Measurements from ENCODE around the gene AAK1. TPM values are rescaled to one million over a fixed set of nuclear protein-coding genes. Genes with fewer than 3 reads are reported as not detected.
"Not testable (repeated sequence)": the region's sequence is repeated elsewhere in the genome, so short reads cannot be mapped to it uniquely, and the experiment has no call there.

Gene AAK1
- total RNA-seq, 1 donor from 2014 or later = 48.6 TPM

DNA sequence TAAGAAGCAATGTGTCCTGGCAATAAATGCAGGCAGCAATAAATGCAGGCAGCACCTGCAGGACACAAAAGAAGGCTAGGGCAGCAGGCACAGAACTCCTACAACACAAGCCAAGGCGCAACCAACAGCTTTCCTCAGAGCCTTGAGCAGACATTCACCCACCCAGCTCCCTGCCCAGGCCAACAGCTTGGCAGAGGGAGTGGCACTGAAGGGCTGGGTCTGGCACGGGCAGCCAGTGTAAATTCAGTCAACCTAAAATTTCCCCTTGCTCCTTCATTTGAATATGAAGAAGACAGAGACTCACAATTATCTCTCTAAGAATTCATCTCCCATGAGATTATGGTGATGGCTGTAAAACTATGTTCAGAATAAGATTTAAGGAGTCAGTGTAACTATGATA is 35.4 kb downstream of the AAK1 start:
- H3K36me3 ChIP-seq = no peaks in the 10 kb centered on the region
- no peak overlapping the region for H3K27ac ChIP-seq
- no peaks in the 10 kb centered on the region for H3K9me3 ChIP-seq
- intact Hi-C loops (cut with DNase I) = no loop called here
- TF ChIP-seq POLR2AphosphoS5 (IDR thresholded peaks at IDR 0.05; ENCODE audit: insufficient read depth in 1 of 2, low read depth in 1 of 2) = no peak
- TF ChIP-seq, protein P1, sequence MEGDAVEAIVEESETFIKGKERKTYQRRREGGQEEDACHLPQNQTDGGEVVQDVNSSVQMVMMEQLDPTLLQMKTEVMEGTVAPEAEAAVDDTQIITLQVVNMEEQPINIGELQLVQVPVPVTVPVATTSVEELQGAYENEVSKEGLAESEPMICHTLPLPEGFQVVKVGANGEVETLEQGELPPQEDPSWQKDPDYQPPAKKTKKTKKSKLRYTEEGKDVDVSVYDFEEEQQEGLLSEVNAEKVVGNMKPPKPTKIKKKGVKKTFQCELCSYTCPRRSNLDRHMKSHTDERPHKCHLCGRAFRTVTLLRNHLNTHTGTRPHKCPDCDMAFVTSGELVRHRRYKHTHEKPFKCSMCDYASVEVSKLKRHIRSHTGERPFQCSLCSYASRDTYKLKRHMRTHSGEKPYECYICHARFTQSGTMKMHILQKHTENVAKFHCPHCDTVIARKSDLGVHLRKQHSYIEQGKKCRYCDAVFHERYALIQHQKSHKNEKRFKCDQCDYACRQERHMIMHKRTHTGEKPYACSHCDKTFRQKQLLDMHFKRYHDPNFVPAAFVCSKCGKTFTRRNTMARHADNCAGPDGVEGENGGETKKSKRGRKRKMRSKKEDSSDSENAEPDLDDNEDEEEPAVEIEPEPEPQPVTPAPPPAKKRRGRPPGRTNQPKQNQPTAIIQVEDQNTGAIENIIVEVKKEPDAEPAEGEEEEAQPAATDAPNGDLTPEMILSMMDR (IDR thresholded peaks at IDR 0.05) = no peak
- no peak for TF ChIP-seq POLR2A (IDR thresholded peaks at IDR 0.05)
- H3K4me1 ChIP-seq = peaks cover 26% of the 10 kb centered on the region
- no peaks in the 10 kb centered on the region for H3K27me3 ChIP-seq
- no peak for DNase-seq (ENCODE audit: extremely low spot score in 2 of 2)
- H3K4me3 ChIP-seq = no peak overlapping the region

GRCh38 chr2:69606771-69607170 is 36.8 kb downstream of the AAK1 start:
- DNase-seq (ENCODE audit: extremely low spot score in 2 of 2); intact Hi-C loops (cut with DNase I); H3K27ac ChIP-seq; H3K4me3 ChIP-seq; H3K36me3 ChIP-seq; H3K9me3 ChIP-seq; H3K27me3 ChIP-seq: not testable (repeated sequence)
- H3K4me1 ChIP-seq = peaks cover 26% of the 10 kb centered on the region

GRCh38 chr2:69605284-69605683 is 38.3 kb downstream of the AAK1 start:
- Histone ChIP-seq H3K27me3 (no peaks in the 10 kb centered on the region), H3K4me1 (peaks cover 26% of the 10 kb centered on the region), H3K36me3 (no peaks in the 10 kb centered on the region), H3K9me3 (no peaks in the 10 kb centered on the region), H3K4me3 (no peak overlapping the region), H3K27ac (no peak overlapping the region)
- TF ChIP-seq POLR2A (IDR thresholded peaks at IDR 0.05) = no peak
- no peak for TF ChIP-seq POLR2AphosphoS5 (IDR thresholded peaks at IDR 0.05; ENCODE audit: insufficient read depth in 1 of 2, low read depth in 1 of 2)
- TF ChIP-seq, protein P1 (IDR thresholded peaks at IDR 0.05) = no peak
- no peak for DNase-seq (ENCODE audit: extremely low spot score in 2 of 2)
- intact Hi-C loops (cut with DNase I) = no loop called here

DNA sequence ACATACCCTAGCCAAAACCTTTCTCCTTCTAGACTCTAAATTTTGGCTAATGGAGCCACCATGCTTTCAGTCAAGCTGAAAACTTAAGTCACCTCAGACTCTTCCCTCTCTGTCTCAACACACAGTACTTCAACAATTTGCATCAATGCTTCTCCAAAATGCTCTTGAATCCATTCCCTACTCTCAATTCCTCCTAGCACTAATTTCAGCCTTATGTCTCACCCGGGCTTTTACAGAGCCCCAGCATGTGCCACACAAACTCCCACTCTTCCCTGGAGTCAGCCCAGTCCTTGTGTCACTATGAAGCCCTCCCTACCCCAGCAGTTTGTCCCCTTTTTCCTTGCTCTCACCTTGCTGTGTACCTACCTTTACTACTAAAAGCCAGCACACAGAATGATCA is 38.7 kb downstream of the AAK1 start:
- Histone ChIP-seq H3K27ac (no peak overlapping the region), H3K4me1 (peaks cover 26% of the 10 kb centered on the region), H3K9me3 (no peaks in the 10 kb centered on the region), H3K4me3 (no peak overlapping the region), H3K27me3 (no peaks in the 10 kb centered on the region), H3K36me3 (no peaks in the 10 kb centered on the region)
- no peak for TF ChIP-seq POLR2AphosphoS5 (IDR thresholded peaks at IDR 0.05; ENCODE audit: insufficient read depth in 1 of 2, low read depth in 1 of 2)
- TF ChIP-seq, protein P1 (IDR thresholded peaks at IDR 0.05) = no peak
- TF ChIP-seq POLR2A (IDR thresholded peaks at IDR 0.05) = no peak
- peak in 1 of 2 donors; percentile 8 for DNase-seq (ENCODE audit: extremely low spot score in 2 of 2)
- intact Hi-C loops (cut with DNase I) = no loop called here

GRCh38 chr2:69604026-69604678 is 39.4 kb downstream of the AAK1 start:
- H3K36me3 ChIP-seq = no peaks in the 10 kb centered on the region
- H3K4me1 ChIP-seq = peaks cover 26% of the 10 kb centered on the region
- no peaks in the 10 kb centered on the region for H3K27me3 ChIP-seq
- intact Hi-C loops (cut with DNase I) = no loop called here
- peak in 1 of 2 donors; percentile 49 for DNase-seq (ENCODE audit: extremely low spot score in 2 of 2)
- H3K27ac ChIP-seq = no peak overlapping the region
- TF ChIP-seq, protein P1 (IDR thresholded peaks at IDR 0.05) = no peak
- TF ChIP-seq POLR2AphosphoS5 (IDR thresholded peaks at IDR 0.05; ENCODE audit: insufficient read depth in 1 of 2, low read depth in 1 of 2) = no peak
- TF ChIP-seq POLR2A (IDR thresholded peaks at IDR 0.05) = no peak
- no peak overlapping the region for H3K4me3 ChIP-seq
- no peaks in the 10 kb centered on the region for H3K9me3 ChIP-seq
